Measurements from ENCODE around the gene SNORC. TPM values are rescaled to one million over a fixed set of nuclear protein-coding genes. Genes with fewer than 3 reads are reported as not detected.
"Not testable (repeated sequence)": the region's sequence is repeated elsewhere in the genome, so short reads cannot be mapped to it uniquely, and the experiment has no call there.

The SNORC gene
- polyA plus RNA-seq, 1 of the 3 experiments (the other 2 are of a cell fraction) = 1.2 TPM

GRCh38 chr2:232850039-232850438, 20.0 kb upstream of the SNORC start:
- Histone ChIP-seq H3K27me3 (ENCODE audit: insufficient read depth) (no peaks in the 10 kb centered on the region), H3K4me3 (ENCODE audit: low read depth in 2 of 2, low read length in 1 of 2) (no peak overlapping the region), H3K4me1 (ENCODE audit: control insufficient read depth in 1 of 2, insufficient read depth in 2 of 2, low read depth in 1 of 2, low read length in 1 of 2) (peaks cover 0 to 9% of the 10 kb centered on the region in 2 experiments; a peak in 1 of 4 replicates), H4K20me1 (ENCODE audit: insufficient read depth) (no peaks in the 10 kb centered on the region), H3K9me2 (no peaks in the 10 kb centered on the region), H3K79me2 (ENCODE audit: insufficient read depth) (no peaks in the 10 kb centered on the region), H3K4me2 (no peak overlapping the region), H3K9me3 (no peaks in the 10 kb centered on the region), H3F3A (replicated peaks; ENCODE audit: insufficient read depth) (peaks cover 9% of the 10 kb centered on the region), H2AFZ (ENCODE audit: low read depth) (no peak overlapping the region), H3K36me3 (replicated peaks in 1 of 2; ENCODE audit: control insufficient read depth in 1 of 2, insufficient read depth in 2 of 2, low read length in 1 of 2) (peaks cover 54 to 59% of the 10 kb centered on the region in 2 experiments), H3K9ac (no peak overlapping the region), H3K27ac (ENCODE audit: low read depth in 2 of 2, low read length in 1 of 2) (no peak overlapping the region)
- WGBS (ENCODE audit: low lambda C conversion rate) = 94% methylated on average over 3 of the region's 3 CpGs
- ChIA-PET POLR2A (no interaction called here), CTCF (no interaction called here)
- TF ChIP-seq MAX (IDR thresholded peaks at IDR 0.05; ENCODE audit: low read depth) (no peak), YY1 (IDR thresholded peaks at IDR 0.05; ENCODE audit: low read depth) (no peak), TCF12 (IDR thresholded peaks at IDR 0.05) (no peak), FOXM1 (IDR thresholded peaks at IDR 0.05; ENCODE audit: low read depth) (no peak), JUND (IDR thresholded peaks at IDR 0.05) (no peak), NRF1 (IDR thresholded peaks at IDR 0.05; ENCODE audit: low read depth, low read length) (no peak), FOXJ3 (CRISPR knock-in tag; IDR thresholded peaks at IDR 0.05) (no peak), GABPA (IDR thresholded peaks at IDR 0.05; ENCODE audit: low read depth) (no peak), GATA2 (CRISPR knock-in tag; IDR thresholded peaks at IDR 0.05) (no peak), TAF1 (IDR thresholded peaks at IDR 0.05; ENCODE audit: borderline replicate concordance, low read depth, low read length) (no peak)
- no peak for DNase-seq

GRCh38 chr2:232852081-232852480, 18.0 kb upstream of the SNORC start:
- peaks cover 44 to 50% of the 10 kb centered on the region in 2 experiments for H3K36me3 ChIP-seq (replicated peaks in 1 of 2; ENCODE audit: control insufficient read depth in 1 of 2, insufficient read depth in 2 of 2, low read length in 1 of 2)

GRCh38 chr2:232852676-232853075, 17.4 kb upstream of the SNORC start:
- Histone ChIP-seq H3K9ac (no peak overlapping the region), H3K36me3 (replicated peaks in 1 of 2; ENCODE audit: control insufficient read depth in 1 of 2, insufficient read depth in 2 of 2, low read length in 1 of 2) (peaks cover 44 to 48% of the 10 kb centered on the region in 2 experiments), H3K4me1 (ENCODE audit: control insufficient read depth in 1 of 2, insufficient read depth in 2 of 2, low read depth in 1 of 2, low read length in 1 of 2) (peaks cover 0 to 9% of the 10 kb centered on the region in 2 experiments; a peak in 1 of 4 replicates), H3K9me3 (no peaks in the 10 kb centered on the region), H3K9me2 (no peaks in the 10 kb centered on the region), H3F3A (replicated peaks; ENCODE audit: insufficient read depth) (peaks cover 9% of the 10 kb centered on the region), H3K27ac (ENCODE audit: low read depth in 2 of 2, low read length in 1 of 2) (no peak overlapping the region), H2AFZ (ENCODE audit: low read depth) (no peak overlapping the region), H3K27me3 (ENCODE audit: insufficient read depth) (no peaks in the 10 kb centered on the region), H3K4me3 (ENCODE audit: low read depth in 2 of 2, low read length in 1 of 2) (no peak overlapping the region), H4K20me1 (ENCODE audit: insufficient read depth) (no peaks in the 10 kb centered on the region), H3K79me2 (ENCODE audit: insufficient read depth) (no peaks in the 10 kb centered on the region), H3K4me2 (no peak overlapping the region)
- 62% methylated on average over 2 of the region's 2 CpGs for WGBS (ENCODE audit: low lambda C conversion rate)
- ChIA-PET CTCF (interaction anchor here (0.6 to 4.2 kb wide), 19 partner anchors 8 to 561 kb away, joined by 3 to 20 read pairs (median 3); partner anchors contain the start of gene ATG16L1), POLR2A (no interaction called here)
- no peak for DNase-seq
- no peak for TF ChIP-seq CTCF (IDR thresholded peaks at IDR 0.05)
- no peak for TF ChIP-seq MXI1 (IDR thresholded peaks at IDR 0.05; ENCODE audit: low read depth, low read length)
- no peak for TF ChIP-seq MEF2A (IDR thresholded peaks at IDR 0.05; ENCODE audit: borderline replicate concordance, low read depth)
- TF ChIP-seq RCOR1 (IDR thresholded peaks at IDR 0.05; ENCODE audit: low read length) = no peak
- TF ChIP-seq NRF1 (IDR thresholded peaks at IDR 0.05; ENCODE audit: low read depth, low read length) = no peak
- TF ChIP-seq ZBTB33 (IDR thresholded peaks at IDR 0.05; ENCODE audit: borderline replicate concordance, low read depth) = no peak
- TF ChIP-seq USF1 (IDR thresholded peaks at IDR 0.05; ENCODE audit: borderline replicate concordance, low read depth) = no peak

More at GRCh38 chr2:232852081-232852480, 18.0 kb upstream of the SNORC start:
- H3K4me3 ChIP-seq (ENCODE audit: low read depth in 2 of 2, low read length in 1 of 2); H3K9me3 ChIP-seq; POLR2A ChIA-PET; H3K9ac ChIP-seq; H3K4me2 ChIP-seq; H2AFZ ChIP-seq (ENCODE audit: low read depth); H4K20me1 ChIP-seq (ENCODE audit: insufficient read depth); DNase-seq; H3K27ac ChIP-seq (ENCODE audit: low read depth in 2 of 2, low read length in 1 of 2); H3K9me2 ChIP-seq; H3K27me3 ChIP-seq (ENCODE audit: insufficient read depth); H3K4me1 ChIP-seq (ENCODE audit: control insufficient read depth in 1 of 2, insufficient read depth in 2 of 2, low read depth in 1 of 2, low read length in 1 of 2); H3F3A ChIP-seq (replicated peaks; ENCODE audit: insufficient read depth); H3K79me2 ChIP-seq (ENCODE audit: insufficient read depth): not testable (repeated sequence)
- CTCF ChIA-PET = interaction anchor here (1.0 to 4.2 kb wide), 7 partner anchors 15 to 403 kb away, joined by 3 to 20 read pairs (median 5); partner anchors contain the start of gene ATG16L1
- 89% methylated on average over 11 of the region's 11 CpGs for WGBS (ENCODE audit: low lambda C conversion rate)
